HG03159 (cell line): ENCODE data around the gene CSK.

Source experiments
- ATAC-seq: cut with Tn5 transposase; IDR thresholded peaks from one replicate; pipeline ENCODE4 v1.9.1; 2021; ENCODE audit warnings: mild to moderate bottlenecking, moderate library complexity; ENCODE audit not compliant: unreplicated experiment

The CSK gene

GRCh38 chr15:74786551-74787165 is 4.8 kb downstream of the CSK start:
- no peak for ATAC-seq

- ATAC-seq: peak; percentile 48
Measured at GRCh38 chr15:74787251-74788041, 5.6 kb downstream of the CSK start.

GRCh38 chr15:74788042-74788682 is 6.3 kb downstream of the CSK start:
- ATAC-seq: no peak

- peak; percentile 35 for ATAC-seq
Measured at GRCh38 chr15:74788683-74789151, 6.8 kb downstream of the CSK start.

- ATAC-seq: peak; percentile 4
Measured at GRCh38 chr15:74789171-74789631, 7.3 kb downstream of the CSK start.

- no peak for ATAC-seq
Measured at GRCh38 chr15:74789741-74790079, 7.8 kb downstream of the CSK start.

GRCh38 chr15:74790080-74790916 is 8.4 kb downstream of the CSK start:
- no peak for ATAC-seq

GRCh38 chr15:74791007-74791406 is 9.1 kb downstream of the CSK start:
- ATAC-seq: no peak

- ATAC-seq: no peak
Measured at GRCh38 chr15:74791667-74792066, 9.8 kb downstream of the CSK start.

GRCh38 chr15:74792227-74793016 is 10.5 kb downstream of the CSK start:
- no peak for ATAC-seq

- no peak for ATAC-seq
Measured at GRCh38 chr15:74793135-74794028, 11.5 kb downstream of the CSK start.

GRCh38 chr15:74794248-74794969 is 12.5 kb downstream of the CSK start:
- ATAC-seq: no peak

- ATAC-seq: no peak
Measured at GRCh38 chr15:74794970-74795349, 13.1 kb downstream of the CSK start.

GRCh38 chr15:74795966-74796625 is 14.2 kb downstream of the CSK start:
- ATAC-seq: no peak

- no peak for ATAC-seq
Measured at GRCh38 chr15:74798388-74799254, 16.7 kb downstream of the CSK start.

GRCh38 chr15:74799255-74799855 is 17.5 kb downstream of the CSK start:
- no peak for ATAC-seq
